ENCODE data around the gene NEMP1. TPM values are rescaled to one million over a fixed set of nuclear protein-coding genes. Genes with fewer than 3 reads are reported as not detected.

Gene NEMP1
- total and polyA plus RNA-seq, 2 of the 8 experiments (the other 6 are each of a cell fraction or from before 2014, with no cell fraction given) = 30.1 to 43.2 TPM

DNA sequence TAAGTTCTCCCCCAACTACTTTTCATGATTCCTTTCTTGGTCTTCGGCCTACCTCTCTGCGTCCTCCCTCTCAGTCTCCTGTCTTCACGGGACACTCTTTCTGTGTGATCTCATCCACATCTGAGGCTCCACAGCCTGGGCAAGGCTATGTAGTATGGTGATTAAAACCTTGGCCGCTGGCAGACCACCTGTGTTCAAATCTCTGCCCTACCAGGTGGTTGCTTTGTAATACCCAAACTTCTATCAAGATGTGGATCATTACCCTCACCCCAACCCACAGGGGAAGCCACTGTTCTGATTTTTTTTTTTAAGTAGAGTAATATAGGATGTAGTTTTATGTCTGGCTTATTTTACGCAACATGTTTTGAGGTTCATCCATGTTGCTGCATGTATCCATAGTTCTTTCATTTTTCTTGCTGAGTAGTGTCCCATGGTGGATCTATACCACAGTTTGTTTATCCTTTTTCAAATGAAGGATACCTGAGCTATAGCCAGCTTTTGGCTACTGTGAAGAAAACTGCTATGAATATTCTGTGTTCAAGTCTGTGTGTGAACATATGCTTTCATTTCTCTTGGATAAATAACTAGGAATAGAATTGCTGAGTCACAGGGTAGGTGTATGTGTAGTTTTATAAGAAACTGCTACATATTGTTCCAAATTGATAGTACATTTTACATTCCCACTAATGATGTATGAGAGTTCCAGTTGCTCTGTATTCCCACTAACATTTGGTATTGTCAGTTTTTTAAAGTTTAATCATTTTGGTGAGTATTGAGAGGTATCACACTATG, 40.9 kb upstream of the NEMP1 start:
- Histone ChIP-seq H2BK5ac (ENCODE audit: low read depth, low read length) (no peak overlapping the region), H3K9ac (replicated peaks in 1 of 4; ENCODE audit: extremely low read depth in 1 of 4, low read depth in 3 of 4, low read length in 3 of 4) (no peak overlapping the region), H2BK12ac (ENCODE audit: low read depth, low read length) (no peak overlapping the region), H3K4me3 (ENCODE audit: extremely low read depth in 1 of 4, insufficient read depth in 2 of 4, low read depth in 3 of 4, low read length in 4 of 4) (no peak overlapping the region), H3K79me2 (ENCODE audit: control insufficient read depth in 1 of 2, insufficient read depth in 2 of 2, low read length in 2 of 2) (no peaks in the 10 kb centered on the region), H2BK15ac (ENCODE audit: low read length) (no peak overlapping the region), H3K4me1 (replicated peaks in 1 of 4; ENCODE audit: control insufficient read depth in 3 of 4, insufficient read depth in 4 of 4, low read length in 3 of 4) (no peaks in the 10 kb centered on the region), H3K27ac (ENCODE audit: low read depth, low read length) (no peak overlapping the region), H2AK5ac (ENCODE audit: low read depth, low read length) (no peak overlapping the region), H2AFZ (ENCODE audit: low read length) (no peak overlapping the region), H4K91ac (replicated peaks; ENCODE audit: insufficient read length, low read length) (no peak overlapping the region), H3K14ac (ENCODE audit: insufficient read length) (no peak overlapping the region), H3K9me3 (ENCODE audit: insufficient read depth in 2 of 2, low read depth in 1 of 2, low read length in 1 of 2) (no peaks in the 10 kb centered on the region), H3K56ac (replicated peaks; ENCODE audit: insufficient read length, low read depth, low read length) (no peak overlapping the region), H2BK20ac (ENCODE audit: low read length) (no peak overlapping the region; the same call in 1 of the 2 replicates), H3K79me1 (ENCODE audit: low read depth, low read length) (no peaks in the 10 kb centered on the region), H4K5ac (ENCODE audit: insufficient read length, low read depth, low read length) (no peak overlapping the region), H4K20me1 (replicated peaks in 1 of 2; ENCODE audit: control insufficient read depth in 1 of 2, insufficient read depth in 2 of 2, low read length in 2 of 2) (no peaks in the 10 kb centered on the region), H3K4me2 (ENCODE audit: insufficient read depth in 1 of 2, low read depth in 2 of 2, low read length in 2 of 2) (no peak overlapping the region), H4K8ac (ENCODE audit: extremely low read depth, insufficient read depth, low read length) (no peak overlapping the region), H3K27me3 (replicated peaks in 1 of 4; ENCODE audit: control insufficient read depth in 3 of 4, extremely low read depth in 1 of 4, insufficient read depth in 3 of 4, low read length in 3 of 4) (peaks cover 0 to 2% (median under 1%) of the 10 kb centered on the region in 4 experiments; a peak in 1 of 7 replicates), H3K23me2 (ENCODE audit: low read depth, low read length) (no peaks in the 10 kb centered on the region), H3K4ac (replicated peaks; ENCODE audit: insufficient read length, low read depth, low read length) (no peak overlapping the region), H2BK120ac (replicated peaks; ENCODE audit: low read depth, low read length) (no peak overlapping the region), H3K18ac (ENCODE audit: extremely low read depth, low read length) (no peak overlapping the region), H3K23ac (ENCODE audit: insufficient read length) (no peak overlapping the region), H3K36me3 (ENCODE audit: control insufficient read depth in 2 of 4, insufficient read depth in 4 of 4, low read length in 3 of 4) (no peaks in the 10 kb centered on the region)
- ChIA-PET POLR2A (ENCODE audit: partially characterized antibody) (interaction anchor here (1.3 kb wide), 1 partner anchor 13 kb away, joined by 3 read pairs; no protein-coding TSS in a partner anchor), CTCF (ENCODE audit: partially characterized antibody) (interaction anchor here (1.0 to 19.8 kb wide), 8 partner anchors 9 to 106 kb away, joined by 3 to 305 read pairs (median 8); partner anchors contain the start of gene STAT6)
- DNase-seq (ENCODE audit: low read depth in 1 of 2, low spot score in 2 of 2) (no peak), FAIRE-seq (no peak)
- WGBS, 2 experiments (ENCODE audit: extremely low coverage in 1 of 2, insufficient coverage in 1 of 2, insufficient read length in 1 of 2, insufficient replicate concordance in 2 of 2, low coverage in 1 of 2, low lambda C conversion rate in 2 of 2, missing lambda C conversion rate in 1 of 2) = 90% methylated on average over 5 of the region's 5 CpGs; no CpG with 5 or more reads in 1 of the 2 experiments
- TF ChIP-seq, protein P1, sequence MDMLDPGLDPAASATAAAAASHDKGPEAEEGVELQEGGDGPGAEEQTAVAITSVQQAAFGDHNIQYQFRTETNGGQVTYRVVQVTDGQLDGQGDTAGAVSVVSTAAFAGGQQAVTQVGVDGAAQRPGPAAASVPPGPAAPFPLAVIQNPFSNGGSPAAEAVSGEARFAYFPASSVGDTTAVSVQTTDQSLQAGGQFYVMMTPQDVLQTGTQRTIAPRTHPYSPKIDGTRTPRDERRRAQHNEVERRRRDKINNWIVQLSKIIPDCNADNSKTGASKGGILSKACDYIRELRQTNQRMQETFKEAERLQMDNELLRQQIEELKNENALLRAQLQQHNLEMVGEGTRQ (IDR thresholded peaks at IDR 0.05; ENCODE audit: low read length) = no peak
